HG03103 (cell line): ENCODE results near the gene TLL2.

Experiments
- ATAC-seq: cut with Tn5 transposase; IDR thresholded peaks from one replicate; pipeline ENCODE4 v1.9.1; 2021; ENCODE audit warnings: low read depth; ENCODE audit not compliant: unreplicated experiment

The TLL2 gene

GRCh38 chr10:96470116-96470743 is 43.5 kb downstream of the TLL2 start:
- no peak for ATAC-seq

DNA sequence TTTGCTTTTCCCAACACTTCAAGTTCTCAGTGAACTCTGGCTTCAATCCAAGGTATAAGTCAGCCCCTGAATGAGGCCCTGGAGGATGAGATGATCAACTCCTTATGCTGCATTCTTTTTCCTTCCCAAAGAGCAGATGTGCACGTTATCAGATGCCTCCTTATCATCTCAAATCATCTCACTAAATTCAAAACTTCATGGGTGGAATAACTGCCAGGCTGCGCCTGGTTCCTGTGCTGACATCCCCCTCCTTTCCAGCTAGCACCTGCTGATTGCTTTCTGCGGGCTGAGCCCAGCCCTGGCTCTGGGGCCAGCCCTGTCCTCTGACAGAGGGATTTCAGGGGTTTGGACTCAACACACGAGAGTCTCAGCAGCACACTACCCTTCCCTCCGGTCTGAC is 44.9 kb downstream of the TLL2 start:
- no peak for ATAC-seq

DNA sequence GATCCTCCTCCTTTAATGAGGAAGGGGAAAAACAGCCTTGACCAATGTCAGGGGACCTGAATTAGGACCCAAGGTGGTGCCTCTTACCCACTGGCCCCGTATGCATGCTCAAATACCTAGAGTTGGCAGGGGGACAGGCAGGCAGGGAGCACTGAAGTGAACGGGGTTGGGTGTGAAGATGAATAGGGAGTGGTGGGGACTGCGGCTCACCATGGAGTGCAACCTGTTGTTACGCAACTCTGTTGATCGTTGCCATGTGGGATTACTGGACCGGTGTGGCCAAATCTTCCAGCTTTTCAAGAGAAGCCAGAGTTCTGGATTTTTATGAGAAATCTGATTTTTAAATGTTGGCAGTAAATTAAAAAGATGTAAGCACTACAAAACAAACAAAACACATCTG is 48.1 kb downstream of the TLL2 start:
- ATAC-seq = no peak

- no peak for ATAC-seq
Measured at GRCh38 chr10:96463562-96463961, 50.2 kb downstream of the TLL2 start.

- no peak for ATAC-seq
Measured at GRCh38 chr10:96462606-96463151, 51.0 kb downstream of the TLL2 start.

DNA sequence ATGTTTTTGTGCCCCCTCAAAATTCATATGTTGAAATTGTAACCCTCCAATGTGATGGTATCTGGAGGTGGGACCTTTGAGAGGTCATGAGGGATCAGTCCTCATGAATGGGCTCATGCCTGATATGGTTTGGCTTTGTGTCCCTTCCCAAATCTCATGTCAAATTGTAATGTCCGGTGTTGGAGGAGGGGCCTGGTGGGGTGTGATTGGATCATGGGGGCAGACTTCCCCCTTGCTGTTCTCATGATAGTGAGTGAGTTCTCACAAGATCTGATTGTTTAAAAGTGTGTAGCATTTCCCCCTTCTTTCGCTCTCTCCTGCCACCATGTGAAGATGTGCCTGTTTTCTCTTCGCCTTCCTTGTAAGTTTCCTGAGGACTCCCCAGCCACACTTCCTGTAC is 53.4 kb downstream of the TLL2 start:
- ATAC-seq = no peak

- no peak for ATAC-seq
Measured at GRCh38 chr10:96457341-96457740, 56.4 kb downstream of the TLL2 start.

GRCh38 chr10:96456296-96456840 is 57.4 kb downstream of the TLL2 start:
- ATAC-seq = no peak

GRCh38 chr10:96453856-96454583 is 59.7 kb downstream of the TLL2 start:
- no peak for ATAC-seq

GRCh38 chr10:96452494-96453153 is 61.1 kb downstream of the TLL2 start:
- no peak for ATAC-seq

- no peak for ATAC-seq
Measured at GRCh38 chr10:96450529-96451207, 63.1 kb downstream of the TLL2 start.

GRCh38 chr10:96448558-96448957 is 65.2 kb downstream of the TLL2 start:
- ATAC-seq = no peak

GRCh38 chr10:96448021-96448457 is 65.7 kb downstream of the TLL2 start:
- ATAC-seq = no peak

DNA sequence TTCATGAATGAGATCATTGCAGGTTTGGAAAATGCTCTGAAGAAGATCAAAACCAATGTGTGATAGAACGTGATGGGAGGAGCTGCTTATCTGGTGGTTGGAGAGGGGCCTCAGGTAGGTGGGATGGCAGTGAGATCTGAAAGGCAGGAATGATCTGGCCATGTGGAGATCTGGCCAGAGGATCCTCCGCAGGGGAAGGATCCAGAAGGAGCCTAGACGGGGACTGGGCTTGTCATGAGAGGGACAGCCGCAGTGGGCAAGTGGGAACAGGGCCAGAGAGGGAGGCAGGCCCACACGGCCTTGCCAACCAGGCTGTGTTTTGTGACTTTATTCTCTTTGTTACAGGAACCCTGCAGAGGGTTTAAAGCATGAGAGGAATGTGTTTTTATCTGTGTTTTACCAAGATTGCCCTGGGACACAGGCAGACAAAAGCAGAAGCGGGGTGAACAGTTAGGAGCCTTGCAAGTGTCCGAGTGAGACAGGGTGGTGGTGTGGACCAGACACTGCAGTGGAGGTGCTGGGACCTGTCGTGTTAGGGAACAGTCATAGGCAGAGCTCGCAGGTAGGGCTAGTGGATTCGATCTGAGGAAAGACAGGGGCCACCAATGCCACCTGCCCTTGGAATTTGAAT is 66.6 kb downstream of the TLL2 start:
- no peak for ATAC-seq

DNA sequence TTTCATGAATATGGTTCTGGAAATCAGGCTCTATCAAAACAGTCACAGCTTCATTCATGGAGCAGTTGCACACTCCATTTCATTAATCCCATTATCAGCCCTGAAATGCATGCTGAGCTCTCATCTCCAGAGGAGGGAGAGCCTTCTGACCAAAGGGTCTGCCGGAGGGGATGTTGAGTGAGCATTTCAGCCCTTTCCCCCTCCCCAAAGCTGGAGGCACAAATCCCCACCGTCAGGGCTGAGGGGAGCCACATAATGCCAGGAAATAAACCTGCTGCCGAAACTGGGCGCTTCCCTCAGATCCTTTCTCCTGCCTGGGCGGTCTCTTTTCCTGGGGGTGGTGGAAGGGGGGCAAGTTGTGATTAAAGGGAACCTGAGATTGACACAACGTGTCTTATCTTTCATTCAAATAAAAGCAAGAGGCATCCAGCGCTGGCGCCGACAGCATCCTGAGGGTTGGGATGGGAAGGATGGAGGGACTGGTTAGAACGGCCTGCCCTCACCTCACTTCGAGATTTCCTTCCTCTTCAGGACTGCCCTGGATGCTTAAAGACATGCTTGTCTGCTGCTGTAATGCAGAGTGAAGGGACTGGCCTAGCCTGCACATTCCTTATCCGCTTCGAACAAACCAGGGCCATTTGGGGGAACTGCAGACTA is 71.6 kb downstream of the TLL2 start:
- ATAC-seq = no peak

DNA sequence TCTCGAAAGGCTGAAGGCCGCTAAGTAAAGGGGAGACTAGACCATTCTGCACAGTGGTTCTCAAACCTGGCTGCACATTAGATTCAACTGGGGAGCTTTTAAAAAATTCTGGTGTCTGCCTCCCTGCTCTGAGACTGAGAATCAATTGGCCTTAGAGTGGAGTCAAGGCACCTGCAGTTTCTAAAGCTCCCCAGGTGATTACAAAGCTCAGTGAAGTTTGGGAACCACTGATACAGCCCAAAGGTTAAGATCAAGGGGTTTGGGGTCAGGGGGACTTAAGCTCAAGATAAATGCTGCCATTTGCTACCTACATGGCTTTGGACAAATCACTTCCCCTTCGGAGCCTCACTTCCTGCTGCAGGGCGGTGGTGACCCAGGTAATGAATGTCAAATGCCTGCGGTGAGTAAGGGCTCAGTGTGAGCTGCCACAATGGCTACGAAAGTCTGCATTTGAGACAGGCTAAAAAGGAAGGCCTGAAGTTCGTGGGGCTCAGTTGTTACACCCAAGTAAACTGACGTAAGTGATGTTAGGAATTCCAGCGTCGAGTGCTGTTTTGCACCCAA is 72.3 kb downstream of the TLL2 start:
- ATAC-seq = no peak

- no peak for ATAC-seq
Measured at GRCh38 chr10:96440361-96441292, 73.1 kb downstream of the TLL2 start.

- ATAC-seq = no peak
Measured at GRCh38 chr10:96439725-96440124, 74.0 kb downstream of the TLL2 start.
